ENCODE data around the gene SLC2A4. TPM values are rescaled to one million over a fixed set of nuclear protein-coding genes. Genes with fewer than 3 reads are reported as not detected.

The SLC2A4 gene
- total RNA-seq, 1 donor from 2014 or later = 0.16 TPM

DNA sequence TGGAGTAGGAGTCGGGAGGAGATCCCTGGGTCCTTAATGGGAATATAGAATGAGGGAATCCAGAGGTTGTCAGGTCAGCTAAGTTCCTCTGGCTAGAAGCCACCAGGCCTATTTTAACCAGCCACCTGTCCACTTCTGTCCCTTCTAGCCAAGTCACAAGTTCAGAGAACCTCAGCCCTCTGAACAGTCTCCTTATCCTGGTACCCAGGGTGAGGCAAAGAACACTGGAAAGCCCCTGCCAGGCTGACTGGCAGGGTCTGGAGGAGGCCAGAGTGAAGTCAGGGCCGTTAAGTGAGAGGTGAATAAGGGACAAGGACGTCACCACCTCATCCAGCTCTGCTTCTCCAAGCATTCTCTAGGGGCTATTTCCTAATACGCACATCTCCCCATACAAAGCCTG, 32.7 kb upstream of the SLC2A4 start:
- DNase-seq = no peak

DNA sequence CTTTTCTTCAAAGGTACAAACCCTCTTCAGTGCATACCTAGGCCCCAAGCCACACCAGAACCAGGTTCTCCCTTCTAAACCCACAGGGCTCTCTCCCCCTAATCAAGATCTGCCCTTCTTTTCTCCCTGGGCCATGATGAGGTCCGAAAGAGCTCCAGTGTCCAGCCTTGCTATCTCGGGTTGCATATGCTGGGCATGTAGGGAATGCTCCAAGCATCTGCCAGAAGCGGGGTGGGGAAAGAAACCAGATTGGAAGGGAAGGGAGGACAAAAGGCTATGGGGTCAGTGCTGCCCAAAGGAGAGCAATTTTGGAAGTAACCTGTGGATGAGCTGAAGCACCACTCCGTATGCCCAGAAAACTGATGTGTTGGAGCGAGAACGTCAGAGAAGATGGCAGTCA, 32.3 kb upstream of the SLC2A4 start:
- no peak for DNase-seq

DNA sequence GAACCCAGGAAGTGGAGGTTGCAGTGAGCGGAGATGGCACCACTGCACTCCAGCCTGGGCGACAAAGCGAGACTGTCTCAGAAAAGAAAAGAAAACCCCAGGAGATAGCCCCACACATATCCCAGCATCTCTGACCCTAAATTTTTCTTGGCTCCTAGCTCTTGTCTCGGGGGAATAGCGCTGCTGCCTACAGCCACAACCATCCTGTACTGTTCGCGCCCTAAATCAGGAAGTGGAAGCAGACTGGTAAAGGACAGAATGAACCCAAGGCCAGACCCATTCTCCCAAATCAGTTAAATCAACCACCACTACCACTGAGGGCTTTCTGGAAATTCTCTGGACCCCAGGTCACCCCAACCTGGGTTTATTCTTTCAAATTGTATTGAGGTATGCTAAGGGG, 31.7 kb upstream of the SLC2A4 start:
- DNase-seq = no peak

DNA sequence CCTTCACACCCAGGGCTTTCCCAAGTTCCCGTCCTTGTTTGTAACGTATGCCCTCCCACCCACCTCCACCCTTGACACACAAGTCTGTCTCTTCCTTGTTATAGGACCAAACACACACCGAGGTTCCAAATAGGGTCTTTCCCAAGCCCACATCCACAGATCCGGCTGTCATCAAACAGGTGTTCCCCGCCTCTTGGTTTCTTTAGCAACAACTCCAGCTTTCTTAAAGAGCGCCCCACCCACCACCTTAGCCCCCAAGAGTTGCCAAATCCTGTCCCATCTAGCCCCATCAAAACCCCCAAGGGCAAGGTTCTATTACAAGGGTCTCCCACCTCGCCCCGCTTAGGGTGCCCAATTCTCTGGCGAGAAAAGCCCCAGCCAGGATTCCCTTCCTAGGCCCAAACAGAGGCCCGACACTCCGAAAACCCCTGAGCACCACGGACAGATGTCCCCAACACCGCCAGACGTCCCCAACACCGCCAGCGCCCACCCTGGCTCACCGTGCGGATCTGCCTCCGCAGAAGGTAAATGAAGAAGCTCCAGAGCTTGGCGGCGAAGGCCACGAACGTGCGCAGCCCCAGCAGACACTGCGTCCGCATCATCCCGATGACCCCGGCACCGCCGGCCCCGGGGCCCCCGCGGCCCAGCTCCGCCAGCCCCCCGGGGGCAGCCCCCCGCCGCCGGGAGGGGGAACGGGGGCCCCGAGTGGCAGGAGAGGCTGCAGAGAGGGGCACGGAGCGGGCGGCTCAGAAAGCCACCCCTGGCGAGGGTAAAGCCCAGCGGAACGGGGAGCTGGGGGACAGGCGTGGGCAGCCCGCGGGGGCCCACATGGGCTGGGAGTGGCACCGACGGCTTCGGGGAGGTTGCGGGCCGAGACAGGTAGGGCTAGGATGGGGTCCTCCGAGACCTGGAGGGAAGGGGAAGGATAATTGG, 30.6 kb upstream of the SLC2A4 start:
- no peak for DNase-seq

DNA sequence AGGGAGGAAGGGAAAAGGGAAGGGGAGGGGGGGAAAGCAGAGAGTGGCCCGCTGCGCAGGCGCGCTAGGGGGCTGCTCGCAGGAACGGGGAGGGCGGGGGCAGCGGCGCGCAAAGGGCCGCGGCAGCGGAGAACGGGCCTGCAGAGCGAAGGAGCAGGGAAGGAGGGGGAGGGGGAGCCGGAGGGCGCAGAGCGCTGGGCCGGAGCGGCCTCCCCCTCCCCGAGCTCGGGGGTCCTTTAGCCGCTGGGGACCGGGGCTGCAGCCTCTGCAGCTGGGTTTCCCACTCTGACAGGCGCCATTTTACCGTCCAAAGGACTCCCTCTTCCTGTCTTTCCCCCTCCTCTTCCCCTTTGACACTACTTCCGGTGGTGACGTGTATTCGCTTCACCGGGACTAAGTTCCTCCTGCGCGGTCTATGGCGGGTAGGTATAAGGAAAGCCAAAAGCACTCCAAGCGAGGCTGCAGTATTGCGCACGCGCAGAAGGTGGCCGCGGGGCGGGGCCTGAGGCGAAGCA, 29.8 kb upstream of the SLC2A4 start, which contains the start of gene CTDNEP1:
Gene CTDNEP1 (minus strand): TSS at position 74 of the 515 bp plus-strand sequence. CDS start 438 bp downstream, outside the sequence.
- peak; percentile 97 for DNase-seq

DNA sequence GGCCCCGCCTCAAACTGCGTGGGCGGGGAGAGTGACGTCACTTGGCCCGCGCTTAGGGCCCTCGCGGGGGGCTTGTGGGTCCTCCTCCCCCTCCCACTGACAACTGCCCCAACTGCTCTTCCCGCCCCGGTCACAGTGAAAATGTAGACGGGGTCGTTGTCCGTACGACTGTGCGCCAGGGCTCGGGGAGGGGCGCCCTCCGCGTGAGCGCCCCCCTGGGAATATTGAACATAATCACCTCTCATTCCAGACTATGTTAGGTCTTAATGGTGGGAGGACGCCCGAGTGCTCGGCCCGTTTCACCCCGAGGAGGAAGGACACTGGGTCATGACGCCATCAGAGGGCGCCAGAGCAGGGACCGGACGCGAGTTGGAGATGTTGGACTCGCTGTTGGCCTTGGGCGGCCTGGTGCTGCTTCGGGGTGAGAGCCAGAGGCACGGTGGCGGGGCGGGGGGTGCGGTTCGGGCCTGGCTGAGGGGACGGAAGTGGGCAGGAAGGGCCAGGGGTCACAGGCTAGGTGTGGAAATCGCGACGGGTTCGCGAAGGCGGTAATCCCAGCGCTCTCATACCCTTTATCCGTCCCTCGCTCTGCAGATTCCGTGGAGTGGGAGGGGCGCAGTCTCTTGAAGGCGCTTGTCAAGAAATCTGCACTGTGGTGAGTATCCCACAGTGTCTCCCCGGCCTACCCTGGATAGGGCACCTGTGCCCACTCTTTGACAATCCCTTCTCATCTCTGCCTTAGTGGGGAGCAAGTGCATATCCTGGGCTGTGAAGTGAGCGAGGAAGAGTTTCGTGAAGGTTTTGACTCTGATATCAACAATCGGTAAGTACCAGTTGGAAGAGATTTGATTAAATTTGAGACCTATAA, 29.1 kb upstream of the SLC2A4 start, which contains the start of gene ELP5:
Gene ELP5 (plus strand): TSS at position 40 of the 868 bp plus-strand sequence. CDS start 336 bp downstream, at position 376.
- peak; percentile 87 for DNase-seq

DNA sequence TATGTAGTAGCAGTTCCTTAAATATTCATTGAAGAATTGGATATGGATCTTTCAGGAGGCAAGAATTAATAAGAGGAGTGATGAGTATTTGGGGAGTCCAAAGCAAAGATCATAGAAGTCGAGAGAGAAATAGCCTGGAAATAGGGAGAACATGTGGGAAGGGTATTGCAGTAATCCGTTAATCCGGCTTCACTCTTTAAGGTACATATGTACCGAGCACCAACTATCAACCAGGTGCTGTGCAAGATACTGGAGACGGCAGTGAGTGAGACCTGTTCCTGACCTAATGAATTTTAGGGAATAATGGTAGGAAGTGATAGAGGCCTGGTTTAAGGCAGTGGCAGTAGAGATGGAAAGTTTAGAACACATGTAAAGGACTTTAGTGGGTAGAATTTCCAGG, 28.4 kb upstream of the SLC2A4 start:
- DNase-seq = no peak

DNA sequence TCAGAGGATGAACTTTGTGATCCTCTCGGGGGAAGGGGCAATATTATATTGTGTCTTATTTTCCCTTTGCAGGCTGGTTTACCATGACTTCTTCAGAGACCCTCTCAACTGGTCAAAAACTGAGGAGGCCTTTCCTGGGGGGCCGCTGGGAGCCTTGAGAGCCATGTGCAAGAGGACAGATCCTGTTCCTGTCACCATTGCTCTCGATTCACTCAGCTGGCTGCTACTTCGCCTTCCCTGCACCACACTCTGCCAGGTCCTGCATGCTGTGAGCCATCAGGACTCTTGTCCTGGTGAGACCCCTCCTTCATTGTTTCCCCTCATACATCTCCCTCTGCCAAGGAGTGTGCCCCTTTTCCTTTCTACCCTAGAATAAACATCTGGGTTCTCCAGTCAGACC, 27.0 kb upstream of the SLC2A4 start:
- DNase-seq = no peak

DNA sequence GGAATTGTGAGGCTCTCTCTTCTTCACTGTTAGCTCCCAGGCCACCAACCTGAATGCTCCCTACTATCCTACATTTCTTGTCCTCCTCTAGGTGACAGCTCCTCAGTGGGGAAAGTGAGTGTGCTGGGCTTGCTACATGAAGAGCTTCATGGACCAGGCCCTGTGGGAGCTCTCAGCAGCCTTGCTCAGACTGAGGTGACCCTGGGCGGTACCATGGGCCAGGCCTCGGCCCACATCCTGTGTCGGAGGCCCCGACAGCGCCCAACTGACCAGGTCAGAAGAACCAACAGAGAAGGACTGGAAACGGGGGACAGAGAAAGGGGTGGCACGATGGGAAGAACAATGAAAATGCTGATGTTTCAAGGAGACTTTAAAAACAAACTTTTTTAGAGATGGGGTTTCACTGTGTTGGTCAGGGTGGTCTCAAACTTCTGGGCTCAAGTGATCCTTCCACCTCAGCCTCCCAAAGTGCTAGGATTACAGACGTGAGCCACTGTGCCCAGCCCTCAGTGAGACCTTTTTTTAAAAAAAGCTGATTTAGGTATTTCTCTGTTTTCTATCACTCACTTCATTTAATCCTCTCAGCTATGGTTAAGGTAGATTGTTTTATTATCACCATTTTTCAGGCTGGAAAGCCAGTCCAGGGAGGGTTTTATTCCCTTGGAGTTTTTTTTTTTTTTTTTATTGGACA, 24.6 kb upstream of the SLC2A4 start:
- DNase-seq = no peak

DNA sequence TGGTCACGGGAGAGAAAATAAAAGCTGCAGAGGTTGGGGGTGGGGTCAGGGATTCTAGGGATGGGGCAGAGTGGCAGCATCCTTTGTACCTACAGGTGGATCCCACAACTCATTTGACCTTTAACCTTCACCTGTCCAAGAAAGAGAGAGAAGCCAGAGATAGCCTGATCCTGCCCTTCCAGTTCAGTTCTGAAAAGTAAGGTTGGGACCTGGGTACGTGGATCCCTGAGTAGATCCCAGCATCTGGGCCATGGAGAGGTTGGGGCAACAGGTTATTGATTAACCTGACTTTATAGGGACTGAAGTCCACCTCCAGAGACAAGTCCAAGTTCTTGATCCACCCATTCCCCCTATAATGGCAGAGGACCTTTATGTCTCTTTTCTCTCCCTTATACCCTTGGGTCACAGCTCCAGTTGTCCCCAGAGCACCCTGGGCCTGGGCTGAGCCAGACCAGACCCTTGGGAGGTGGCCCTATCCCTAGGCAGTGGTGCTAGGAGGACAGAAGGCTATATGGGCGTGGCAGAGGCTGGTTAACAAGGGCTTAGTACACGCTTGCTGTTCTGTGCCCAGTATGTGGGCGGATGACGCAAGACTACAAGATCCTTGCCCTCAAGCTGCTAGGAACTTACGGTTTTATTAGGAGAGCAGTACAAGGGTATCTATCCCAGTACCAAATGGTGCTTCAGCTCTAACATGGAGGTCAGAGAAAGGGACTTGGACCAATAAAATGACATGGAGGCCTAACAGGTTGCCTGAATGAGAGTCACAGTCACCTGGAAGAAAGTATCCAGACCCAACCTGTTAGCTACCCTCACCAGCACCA, 22.6 kb upstream of the SLC2A4 start:
- DNase-seq = no peak

DNA sequence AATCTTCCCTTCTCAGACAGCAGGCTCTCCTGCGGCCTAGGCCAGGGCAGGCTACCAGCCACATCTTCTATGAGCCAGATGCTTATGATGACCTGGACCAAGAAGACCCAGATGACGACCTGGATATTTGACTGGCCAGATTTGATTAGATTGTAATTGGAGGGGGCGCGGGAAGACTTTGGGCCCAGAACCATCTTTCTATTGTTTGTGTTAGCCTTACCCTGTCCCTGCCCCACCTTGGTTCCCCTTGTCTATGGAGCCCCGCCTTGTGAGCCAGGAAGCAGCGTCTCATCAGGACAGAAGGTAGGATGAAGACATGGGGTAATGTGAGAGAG, 22.0 kb upstream of the SLC2A4 start:
- no peak for DNase-seq

DNA sequence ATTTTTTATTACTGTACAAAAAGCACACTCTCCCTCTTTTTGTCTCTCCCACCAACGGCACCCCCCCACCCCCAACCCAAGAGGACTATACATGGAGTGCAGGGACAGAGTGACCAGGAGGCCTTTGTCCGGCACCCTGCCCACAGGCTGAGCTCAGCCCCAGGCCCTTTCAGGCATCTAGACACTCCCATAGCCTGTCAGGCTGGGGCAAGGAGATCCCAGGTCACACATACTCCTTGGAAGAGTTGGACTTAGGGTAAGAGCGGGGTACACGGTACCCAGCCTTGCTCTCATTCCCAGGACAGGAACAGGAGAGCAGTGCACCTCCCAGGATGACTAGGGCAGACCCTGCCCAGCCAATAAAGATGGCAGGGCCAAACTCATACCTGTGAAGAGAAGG, 21.4 kb upstream of the SLC2A4 start:
- no peak for DNase-seq

DNA sequence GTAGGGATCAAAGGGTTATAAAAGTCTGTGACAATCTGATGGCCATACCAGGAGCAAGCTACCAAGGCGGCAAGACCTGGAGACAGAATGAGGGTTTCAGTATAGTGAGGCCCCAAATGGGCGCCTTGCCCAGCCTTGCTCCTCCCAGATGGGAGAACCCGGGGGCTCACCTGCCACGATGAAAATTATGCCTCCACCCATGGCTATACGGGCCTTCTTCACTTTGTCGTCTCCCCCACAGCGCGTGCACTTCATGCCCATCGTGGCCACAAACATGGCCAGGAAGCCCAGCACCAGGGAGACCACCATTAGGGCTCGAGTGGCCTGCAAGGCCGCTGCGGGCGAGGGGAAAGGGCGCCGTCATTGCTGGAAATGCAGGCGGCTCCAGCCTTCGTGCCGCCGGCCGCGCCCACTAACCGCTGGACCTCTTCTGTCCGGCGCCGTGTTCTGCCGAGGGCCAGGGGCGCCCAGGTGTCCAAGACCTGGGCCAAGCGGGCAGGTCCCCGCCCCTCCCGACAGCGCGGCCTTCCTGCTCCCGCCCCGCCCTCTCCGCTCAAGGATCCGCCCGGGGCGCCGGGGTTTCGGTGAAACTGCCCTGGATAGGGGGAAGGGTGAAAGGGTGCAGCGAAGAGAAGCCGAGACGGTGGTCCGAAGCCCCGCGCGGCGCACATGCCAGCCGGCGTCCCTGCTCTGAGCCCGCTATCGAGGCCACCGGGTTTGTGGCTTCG, 20.7 kb upstream of the SLC2A4 start:
- no peak for DNase-seq

DNA sequence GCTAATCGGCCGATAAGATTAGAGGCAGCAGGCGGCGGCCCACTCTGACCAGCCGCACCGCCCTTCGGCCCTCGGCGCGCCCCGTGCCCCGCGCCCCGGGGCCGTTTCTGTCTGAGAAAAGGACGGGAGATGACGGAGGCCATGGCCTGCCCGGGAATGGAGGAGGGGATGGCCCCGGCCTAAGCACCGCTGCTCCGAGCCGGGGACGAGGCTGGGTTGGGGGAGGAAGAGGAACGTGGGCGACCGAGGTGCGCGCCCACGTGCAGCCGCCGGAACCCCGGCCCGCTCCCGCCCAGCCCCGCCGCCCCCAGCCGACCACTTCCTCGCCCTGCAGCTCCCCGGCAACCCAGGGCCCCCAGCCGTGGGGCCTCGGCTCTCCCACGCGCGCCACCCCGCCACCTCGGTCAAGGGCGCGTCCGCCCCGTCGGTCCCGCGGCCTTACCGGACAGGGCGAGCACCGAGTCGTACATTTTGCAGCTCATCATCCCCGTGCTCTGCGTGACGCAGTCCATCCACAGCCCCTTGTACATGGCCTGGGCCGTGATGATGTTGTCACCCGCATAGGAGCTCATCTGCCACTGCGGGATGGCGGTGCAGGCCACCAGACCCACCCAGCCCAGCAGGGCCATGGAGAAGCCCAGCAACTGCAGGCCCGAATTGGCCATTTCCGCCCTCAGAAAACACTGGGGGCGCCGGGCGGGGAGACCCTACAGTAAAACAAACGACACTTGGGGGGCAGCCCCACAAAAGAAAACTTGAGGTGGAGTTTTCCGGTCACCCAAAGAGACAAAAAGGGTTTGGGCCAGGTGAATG, 19.9 kb upstream of the SLC2A4 start:
- DNase-seq = no peak

DNA sequence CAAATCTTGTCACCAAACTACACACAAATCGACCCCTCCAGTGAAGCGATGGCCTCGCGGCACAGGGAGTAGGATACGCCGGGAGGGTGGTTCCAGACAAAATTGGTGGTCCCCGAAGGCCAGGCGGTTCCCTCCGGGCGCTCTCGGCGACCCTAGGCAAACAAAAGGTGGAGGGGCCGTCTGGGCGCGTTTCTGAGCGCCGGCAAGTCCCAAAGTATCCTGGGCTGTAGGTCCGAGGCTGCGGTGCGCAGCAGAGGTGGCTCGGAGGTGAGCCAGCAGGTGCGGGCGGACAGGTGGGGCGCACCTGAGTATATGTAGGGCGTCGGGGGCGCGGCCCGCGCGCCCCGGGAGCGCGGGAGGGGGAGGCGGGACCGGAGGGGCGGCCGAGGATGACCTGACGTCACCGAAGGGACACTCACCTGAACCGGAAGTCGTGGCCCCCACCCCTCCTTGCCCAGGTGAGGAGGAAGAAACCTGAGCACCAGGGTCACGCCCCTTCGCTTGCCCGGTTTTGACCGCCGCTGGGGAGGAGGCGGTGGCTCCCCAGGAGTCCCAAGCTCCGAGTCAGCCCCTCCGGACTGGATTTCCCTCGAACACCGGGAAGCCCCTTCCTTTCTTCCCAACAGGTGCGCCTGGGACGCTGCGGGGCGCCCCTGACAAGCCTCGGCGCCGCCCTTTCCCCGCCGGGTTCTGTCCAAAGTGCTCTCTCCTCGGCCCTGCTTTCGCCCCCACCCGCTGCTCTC, 19.2 kb upstream of the SLC2A4 start, which contains the start of gene CLDN7:
Gene CLDN7 (minus strand): TSS at position 287 of the 743 bp plus-strand sequence. CDS start 435 bp downstream, outside the sequence.
- no peak for DNase-seq

DNA sequence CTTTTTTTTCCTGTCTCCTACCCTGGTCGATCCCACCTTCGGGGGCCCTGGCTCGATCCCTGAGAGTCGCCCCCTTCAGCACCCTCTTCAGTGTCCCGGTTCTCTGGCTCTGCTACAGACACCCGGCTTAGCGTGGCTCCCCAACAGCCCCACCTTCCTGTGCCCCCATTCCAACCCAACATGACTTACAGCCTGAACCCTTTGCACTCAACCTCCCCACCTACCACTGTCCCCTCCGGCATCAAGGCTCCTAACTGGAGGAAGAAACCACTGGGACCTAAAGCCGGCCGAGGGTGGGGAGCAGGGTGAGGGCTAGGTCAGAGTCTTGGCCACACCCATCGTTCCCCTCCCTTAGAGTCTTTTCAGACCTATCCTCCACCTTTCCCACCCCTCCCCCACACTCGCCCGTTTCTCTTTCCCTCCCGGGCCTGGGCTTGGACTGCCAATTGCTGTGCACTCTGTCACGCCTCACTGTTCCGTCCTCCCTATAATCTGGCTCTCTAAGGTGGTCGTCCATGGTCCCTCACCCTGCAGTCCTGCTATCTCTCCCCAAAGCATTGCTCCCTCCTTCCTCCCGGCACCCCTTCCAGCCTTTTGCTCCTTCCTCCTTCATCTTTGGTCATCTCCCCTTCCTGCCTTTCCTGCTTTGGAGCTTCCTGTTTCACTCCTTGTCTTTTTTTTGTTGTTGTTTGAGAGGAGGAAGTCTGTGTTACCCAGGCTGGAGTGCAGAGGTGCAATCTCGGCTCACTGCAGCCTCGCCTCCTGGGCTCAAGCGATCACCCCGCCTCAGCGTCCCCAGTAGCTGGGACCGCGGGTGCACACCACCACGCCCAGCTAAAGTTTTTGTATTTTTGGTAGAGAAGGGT, 18.4 kb upstream of the SLC2A4 start:
- no peak for DNase-seq

DNA sequence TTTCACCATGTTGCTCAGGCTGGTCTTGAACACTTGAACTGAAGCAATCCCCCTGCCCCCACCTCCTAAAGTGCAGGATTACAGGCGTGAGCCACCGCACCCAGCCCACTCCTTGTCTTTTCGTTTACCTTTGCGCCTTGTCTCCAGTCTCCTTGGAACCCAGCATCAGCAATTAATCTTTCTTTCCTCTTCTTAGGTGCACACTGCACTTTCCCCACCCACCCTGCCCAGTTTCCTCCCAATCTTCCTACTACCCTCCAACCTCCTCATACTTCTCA, 17.8 kb upstream of the SLC2A4 start:
- no peak for DNase-seq

DNA sequence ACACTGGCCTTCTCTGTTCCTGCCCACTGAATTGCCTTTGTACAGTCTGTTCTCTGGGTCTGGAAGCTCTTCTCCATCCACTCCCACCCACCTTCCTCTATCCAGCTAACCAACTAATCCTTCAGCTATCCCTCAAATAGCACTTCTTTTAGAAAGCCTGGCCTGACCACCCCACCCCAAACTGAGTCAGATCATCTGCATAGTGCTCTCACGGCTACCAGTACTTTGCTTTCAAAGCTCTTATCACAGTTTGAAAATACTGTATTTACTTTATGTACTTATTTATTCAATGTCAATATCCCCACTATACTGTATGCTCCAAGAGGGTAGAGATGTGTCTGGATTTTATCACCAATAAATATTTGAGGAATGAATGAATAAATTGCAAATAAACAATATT, 14.7 kb upstream of the SLC2A4 start:
- DNase-seq = no peak
